Measurements from ENCODE around the gene HEXD.
"Not testable (repeated sequence)": the region's sequence is repeated elsewhere in the genome, so short reads cannot be mapped to it uniquely, and the experiment has no call there.

The HEXD gene

DNA sequence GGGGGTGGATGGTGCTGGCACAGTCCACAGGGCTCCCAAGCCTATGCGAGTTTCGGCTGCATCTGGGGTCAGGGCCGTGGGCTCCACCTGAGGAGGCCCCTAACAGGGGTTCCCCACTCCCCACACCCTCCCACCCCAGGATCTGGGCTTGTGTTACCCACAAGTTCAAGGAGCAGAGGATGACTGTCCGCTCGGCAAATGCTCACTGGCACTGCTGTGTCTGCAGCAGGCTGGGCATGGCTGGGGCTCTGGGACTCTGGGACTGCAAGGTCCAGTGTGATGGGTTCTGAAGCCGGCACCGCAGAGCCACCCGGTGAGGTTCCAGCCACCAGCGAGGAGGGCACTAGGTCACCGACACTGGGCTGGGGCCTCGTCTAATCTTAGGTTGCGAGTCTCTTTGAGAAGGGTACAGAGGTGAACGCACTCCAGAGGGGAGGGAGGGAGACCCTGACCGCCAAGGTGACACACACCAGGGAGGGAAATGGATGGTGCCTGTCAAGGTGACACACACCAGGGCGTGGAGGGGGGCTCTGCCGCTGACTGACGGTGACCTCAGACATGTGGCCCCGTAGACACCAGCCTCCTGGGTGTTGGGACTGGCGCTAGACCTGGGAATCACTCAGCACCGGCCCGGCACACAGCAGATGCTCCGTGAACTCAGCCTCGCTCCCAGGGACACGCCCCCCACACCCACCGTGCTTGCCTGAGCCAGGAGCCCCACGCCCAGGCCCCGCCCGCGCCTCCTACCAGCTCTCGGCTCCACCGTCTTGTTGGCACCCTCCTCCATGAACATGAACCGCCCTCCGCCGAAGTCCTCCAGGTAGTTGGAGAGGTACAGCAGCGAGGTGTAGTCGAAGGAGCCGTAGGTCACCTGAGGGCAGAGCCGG is 20.5 kb upstream of the HEXD start:
- DNase-seq (ENCODE audit: low spot score) = no peak

GRCh38 chr17:82399041-82399441 is 19.1 kb upstream of the HEXD start:
- DNase-seq (ENCODE audit: low spot score) = no peak

DNA sequence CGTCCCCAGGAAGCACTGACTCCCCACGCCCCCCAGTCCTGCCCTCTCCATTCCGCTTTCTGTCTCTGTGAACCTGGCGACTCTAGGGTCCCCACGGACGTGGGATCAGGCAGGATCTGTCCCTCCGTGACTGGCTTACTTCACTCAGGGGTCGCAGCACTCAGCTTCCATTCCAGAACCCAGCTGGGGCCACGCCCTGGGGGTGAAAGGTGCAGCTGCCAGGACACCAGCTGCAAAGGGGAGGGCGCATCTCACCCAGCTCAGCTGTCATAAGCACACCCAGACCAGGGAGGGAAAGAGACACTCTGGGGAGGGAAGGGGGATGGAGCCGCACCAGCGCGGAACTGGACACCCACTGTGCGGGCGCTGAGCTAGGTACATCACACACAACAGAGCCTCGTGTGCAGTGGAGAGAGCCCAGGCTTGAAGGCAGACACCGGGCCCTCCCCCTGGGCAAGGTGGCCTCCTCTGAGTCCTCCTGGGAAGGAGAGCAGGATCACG is 18.5 kb upstream of the HEXD start:
- no peak for DNase-seq (ENCODE audit: low spot score)

GRCh38 chr17:82400206-82400605 is 17.9 kb upstream of the HEXD start:
- no peak for DNase-seq (ENCODE audit: low spot score)

DNA sequence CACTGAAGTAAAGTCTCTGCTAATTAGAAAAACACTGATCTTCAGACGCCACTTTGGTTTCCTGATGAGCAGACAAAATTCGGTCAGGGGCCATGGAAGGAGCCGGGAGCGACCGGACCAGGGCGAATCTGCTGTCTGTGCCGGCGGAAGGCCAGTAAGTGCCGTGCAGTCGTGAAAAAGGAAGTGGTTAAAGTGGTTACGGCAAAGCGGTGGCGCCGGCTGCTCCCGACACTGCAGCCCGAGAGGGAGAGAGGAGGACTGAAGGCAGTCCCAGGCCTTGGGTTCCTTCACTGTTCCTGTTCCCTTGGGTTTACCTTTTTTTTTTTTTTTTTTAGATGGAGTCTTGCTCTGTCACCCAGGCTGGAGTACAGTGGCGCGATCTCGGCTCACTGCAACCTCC is 17.3 kb upstream of the HEXD start:
- peak; percentile 61 for DNase-seq (ENCODE audit: low spot score)

DNA sequence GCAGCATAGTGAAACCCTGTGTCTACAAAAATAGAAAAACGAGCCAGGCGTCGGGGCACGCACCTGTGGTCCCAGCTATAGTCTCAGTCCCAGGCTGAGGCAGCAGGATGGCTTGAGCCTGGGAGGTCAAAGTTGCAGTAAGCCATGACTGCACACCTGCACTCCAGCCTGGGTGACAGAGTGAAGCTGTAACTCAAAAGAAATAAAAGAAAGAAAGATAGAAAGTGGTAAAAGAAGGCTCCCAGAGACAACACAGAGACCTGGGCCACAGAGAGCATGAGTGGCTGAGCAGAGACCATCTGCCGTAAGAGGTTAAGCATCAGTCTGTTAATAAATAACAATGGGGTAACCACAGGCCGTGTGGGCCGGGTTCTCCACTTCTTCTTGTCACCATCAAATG is 15.3 kb upstream of the HEXD start:
- DNase-seq (ENCODE audit: low spot score) = no peak

DNA sequence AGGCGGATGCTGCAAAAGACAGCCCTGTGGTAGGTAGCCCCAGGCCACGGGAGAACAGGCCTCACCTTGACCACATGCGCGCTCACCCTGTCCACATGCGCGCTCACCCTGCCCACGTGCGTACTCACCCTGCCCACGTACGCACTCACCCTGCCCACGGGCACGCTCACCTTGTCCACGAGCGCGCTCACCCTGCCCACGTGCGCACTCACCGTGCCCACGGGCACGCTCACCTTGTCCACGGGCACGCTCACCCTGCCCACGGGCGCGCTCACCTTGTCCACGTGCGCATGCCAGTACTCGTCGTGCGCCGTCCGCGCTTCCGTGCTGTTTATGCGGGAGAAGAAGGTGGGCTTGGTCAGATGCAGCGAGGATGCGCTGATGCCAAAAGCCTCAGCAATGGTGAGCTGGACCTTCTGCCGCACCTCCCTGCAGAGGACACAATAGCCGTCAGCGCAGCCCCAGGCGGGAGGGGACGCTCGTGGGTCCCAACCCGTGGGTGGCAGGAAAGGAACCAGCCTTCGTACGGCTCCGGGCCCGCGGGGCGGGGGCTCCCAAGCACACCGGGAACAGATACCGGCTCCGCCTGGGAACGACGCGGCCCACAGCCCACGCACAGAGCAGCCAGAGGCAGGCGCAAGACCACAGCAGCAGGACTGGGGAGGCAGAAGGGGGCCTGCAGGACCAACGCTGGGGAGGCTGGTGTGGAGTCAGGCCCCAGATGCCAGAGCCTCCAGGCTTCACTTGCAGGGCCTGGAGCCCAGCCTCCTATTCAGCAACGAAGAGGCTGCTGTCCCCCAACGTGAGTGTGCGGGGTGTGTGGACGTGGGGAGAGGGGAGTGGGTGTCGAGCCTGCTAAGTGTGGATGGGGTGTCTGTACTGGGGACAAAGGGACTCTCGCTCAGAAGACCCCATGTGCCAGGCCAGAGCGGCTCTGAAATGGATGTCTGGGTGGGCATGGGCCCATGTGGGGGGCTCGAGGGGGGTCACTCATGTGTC is 14.2 kb upstream of the HEXD start:
- no peak for DNase-seq (ENCODE audit: low spot score)

DNA sequence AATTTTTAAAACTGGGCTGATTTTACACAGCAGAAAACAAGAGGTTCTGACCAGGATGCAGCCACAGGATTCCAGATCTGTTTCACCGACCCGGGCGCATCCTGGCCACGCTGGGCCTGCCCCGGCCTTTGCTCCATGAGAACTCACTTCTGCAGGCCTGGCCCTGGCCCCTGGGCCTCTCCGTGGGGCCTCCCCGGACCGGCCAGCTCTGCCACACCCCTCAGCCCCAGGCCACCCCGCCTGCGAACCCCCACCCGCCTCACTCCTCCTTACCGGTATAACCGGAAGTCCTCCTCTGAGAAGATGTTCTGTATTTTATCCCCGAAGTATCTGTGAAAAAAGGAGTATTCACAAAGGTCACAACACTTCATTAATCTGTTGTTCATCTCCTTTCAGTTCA is 13.1 kb upstream of the HEXD start:
- no peak for DNase-seq (ENCODE audit: low spot score)

DNA sequence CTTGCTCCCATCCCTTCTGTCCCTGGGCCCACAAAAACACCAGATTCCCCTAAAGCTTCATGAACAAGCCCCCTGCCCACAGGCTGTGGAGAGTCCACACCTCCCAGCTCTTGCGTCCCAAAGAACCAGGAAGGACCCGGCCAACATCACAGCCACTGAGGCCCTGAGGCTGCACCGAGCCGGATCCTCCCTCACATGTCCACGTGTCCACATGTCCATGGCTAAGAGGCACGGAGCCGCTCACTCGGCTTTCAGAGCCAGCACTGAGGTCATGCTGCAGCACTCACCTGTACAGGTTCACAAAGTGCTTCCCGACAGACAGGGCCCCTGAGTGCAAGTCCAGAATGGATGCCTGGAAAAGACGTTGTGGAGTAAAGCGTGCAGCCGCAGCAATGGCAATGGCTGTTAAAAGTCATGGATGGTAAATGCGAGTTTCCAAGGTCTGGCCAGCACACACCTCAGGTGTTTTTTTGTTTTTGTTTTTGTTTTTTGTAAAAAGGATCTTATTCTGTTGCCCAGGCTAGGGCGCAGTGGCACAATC is 11.9 kb upstream of the HEXD start:
- no peak for DNase-seq (ENCODE audit: low spot score)

DNA sequence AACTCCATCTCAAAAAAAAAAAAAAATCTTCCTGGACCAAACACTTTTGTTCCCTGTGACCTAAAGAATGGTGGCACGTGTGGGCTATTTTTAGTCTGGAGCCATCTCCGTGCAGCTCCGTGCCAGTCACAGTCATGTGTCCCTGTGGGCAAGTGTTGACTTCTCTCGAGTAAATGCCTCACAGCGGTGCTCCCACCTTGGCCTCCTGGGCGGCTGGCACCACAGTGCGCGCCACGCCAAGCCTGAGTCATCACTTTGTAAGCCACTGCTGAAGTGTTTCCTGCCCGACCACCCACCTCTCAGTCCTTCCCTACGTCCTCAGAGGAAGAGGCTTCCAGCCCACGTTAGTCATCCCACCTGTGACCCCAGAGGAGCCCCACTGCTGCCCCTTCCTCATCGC is 10.9 kb upstream of the HEXD start:
- no peak for DNase-seq (ENCODE audit: low spot score)

GRCh38 chr17:82408288-82408937 is 9.7 kb upstream of the HEXD start:
- DNase-seq (ENCODE audit: low spot score) = no peak

DNA sequence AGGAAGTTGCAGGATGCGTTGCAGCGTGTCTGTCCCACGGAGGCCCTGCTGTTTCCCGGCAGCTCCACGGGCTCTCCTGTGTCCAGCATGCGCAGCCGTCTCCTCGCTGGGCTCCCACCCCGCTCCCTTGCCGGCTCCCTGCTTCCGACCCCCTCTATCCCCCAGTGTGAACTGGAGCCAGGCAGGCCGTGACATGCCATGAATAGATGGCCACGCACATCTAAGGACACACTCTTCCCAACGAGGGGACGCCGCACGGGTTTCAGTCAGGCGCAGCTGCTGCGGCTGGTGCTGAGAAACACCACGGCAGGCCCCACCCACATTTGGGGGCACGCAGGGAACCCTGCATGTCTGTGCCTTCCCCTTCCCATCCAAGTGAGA is 9.2 kb upstream of the HEXD start:
- DNase-seq (ENCODE audit: low spot score) = no peak

DNA sequence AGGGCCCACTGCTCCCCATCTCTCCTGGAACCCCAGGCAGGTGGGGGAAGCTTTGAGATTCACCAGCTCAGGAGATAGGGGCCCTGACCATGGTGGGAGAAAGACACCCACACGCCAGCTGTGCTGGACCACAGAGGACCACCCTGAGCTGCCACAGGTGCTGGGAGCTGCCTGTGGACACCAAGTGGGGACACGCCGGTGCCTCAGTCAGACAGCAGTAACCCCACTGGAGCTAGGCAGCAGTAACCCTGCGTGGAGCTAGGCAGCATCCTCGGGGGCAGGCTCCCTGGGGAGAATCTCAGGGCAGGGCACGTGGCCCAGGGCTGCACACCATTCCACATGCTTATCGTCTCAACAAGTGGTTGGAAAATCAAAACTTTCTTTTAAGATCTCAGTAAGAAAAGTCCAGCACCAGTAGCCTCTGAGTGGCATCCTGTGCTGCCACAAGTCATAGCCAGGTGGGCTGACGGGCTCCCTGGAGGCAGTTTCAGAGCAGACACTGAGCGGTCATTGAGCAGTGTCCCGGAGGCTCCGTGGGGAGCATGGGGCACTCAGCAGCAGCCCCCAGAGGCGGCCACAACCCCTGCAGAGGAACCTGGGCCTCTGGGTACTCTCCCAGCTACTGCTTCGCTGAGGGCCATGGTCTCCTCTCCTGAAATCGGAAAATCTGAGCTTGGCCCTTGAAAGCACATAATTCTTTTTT is 8.0 kb upstream of the HEXD start:
- no peak for DNase-seq (ENCODE audit: low spot score)

DNA sequence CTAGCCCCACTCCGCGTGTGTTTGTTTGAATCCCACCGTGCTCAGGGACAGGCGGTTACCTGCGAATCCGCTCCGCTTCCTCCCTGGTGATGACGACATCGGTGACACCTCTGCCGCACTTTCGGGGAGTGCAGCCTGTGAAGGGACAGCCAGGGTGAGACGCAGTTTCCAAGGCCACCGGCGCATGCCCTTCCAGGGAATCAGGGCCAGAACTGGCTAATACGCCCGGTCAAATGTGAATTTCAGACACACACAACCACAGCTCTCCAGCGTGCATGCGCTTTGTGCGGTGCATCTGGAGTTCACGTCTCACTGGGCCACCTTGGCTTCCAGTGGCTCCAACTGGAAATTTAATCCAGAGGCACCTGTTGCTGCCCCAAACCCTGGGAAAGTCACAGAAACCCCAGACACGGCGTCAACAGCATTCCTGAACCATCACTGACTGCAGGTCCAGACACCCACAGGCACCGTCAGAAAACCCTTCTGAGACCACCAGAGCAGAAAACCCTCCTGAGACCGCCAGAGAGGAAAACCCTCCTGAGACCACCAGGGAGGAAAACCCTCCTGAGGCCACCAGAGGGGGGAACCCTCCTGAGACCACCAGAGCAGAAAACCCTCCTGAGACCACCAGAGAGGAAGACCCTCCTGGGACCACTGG is 6.6 kb upstream of the HEXD start:
- DNase-seq (ENCODE audit: low spot score) = no peak

GRCh38 chr17:82412081-82412480 is 6.1 kb upstream of the HEXD start:
- not testable (repeated sequence) for DNase-seq (ENCODE audit: low spot score)

GRCh38 chr17:82412535-82413520 is 5.3 kb upstream of the HEXD start:
- no peak for DNase-seq (ENCODE audit: low spot score)

DNA sequence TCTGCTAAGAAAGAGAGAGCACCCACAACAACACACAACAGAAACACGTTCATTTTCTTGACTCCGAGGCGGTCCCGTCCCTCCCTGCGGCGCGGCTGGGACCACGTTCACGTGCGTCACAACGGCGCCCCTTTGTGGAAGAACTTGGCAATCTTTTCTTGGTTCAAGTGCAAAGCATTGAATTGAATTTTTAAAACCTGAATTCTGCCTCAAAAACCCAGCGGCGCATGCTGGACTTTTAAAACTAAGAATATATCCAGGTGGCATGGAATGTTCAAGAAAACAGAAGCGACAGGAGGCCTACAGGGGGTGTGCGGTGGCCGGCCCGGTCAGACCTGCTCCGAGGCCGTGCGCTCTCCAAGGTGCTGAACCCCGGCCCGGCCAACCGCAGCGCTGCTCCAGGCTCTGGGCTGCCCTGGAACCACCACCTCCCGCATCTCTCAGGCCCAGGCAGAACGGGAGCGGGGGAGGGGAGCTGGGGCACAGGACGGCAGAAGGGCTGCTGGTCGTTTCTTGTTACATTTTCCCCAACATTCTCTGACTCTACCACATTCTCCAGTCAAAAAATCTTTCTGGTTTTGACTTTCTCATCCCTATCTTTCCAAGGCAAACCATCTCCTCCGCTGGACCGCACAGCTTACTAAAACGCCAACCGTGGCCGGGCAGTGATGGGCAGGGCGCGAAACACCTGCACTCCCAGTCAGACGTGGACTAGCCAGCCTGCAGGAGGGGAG is 3.4 kb upstream of the HEXD start:
- DNase-seq (ENCODE audit: low spot score) = peak; percentile 81

GRCh38 chr17:82415336-82415735 is 2.8 kb upstream of the HEXD start:
- no peak for DNase-seq (ENCODE audit: low spot score)

DNA sequence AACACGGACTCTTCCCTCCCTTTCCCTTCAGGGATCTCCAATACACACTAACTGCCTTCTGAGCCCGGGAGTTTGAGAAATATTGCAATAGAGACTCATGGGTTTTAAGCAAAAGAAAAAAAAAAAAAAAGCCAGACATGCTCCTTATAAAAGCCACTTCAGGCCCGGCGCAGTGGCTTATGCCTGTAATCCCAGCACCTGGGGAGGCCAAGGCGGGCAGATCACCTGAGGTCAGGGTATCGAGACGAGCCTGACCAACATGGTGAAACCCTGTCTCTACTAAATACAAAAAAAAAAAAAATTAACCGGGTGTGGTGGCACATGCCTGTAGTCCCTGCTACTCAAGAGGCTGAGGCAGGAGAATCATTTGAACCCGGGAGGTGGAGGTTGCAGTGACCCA is 2.4 kb upstream of the HEXD start:
- DNase-seq (ENCODE audit: low spot score) = no peak

All from germinal center (tissue), 1 donor.